A549 (cell line): ENCODE results near the gene ATP5MC3. TPM values are rescaled to one million over a fixed set of nuclear protein-coding genes. Genes with fewer than 3 reads are reported as not detected.

Source experiments
- ATAC-seq, 2 experiments: fragments of 200-7000 bp in 1 of 2; fragments of >200 bp in 1 of 2; cut with Nextera tagmentation in 1 of 2; cut with Tn5 transposase in 1 of 2; 3 replicates each; pipeline versions ENCODE4 v1.8.0 to v1.9.1; 2018 to 2020; ENCODE audit warnings: mild to moderate bottlenecking in 1 of 2, moderate library complexity in 1 of 2
- CTCF ChIA-PET: fragments of 300-600 bp; sonication (Branson Sonifier 250); formaldehyde crosslinking; extraction: SDS; loops from one replicate; lab custom pipeline; 2021; ENCODE audit warnings: antibody characterized with exemption, inconsistent platforms; lab: Yijun Ruan, JAX
- POLR2A ChIA-PET: fragments of 350-600 bp; formaldehyde crosslinking; extraction: SDS; loops from one replicate; lab custom pipeline; 2021; ENCODE audit warnings: antibody characterized with exemption, inconsistent platforms; lab: Yijun Ruan, JAX
- DNase-seq, 2 experiments: peaks; one replicate each; pipeline versions ENCODE4 v3.0.0 to v3.0.0-alpha.2; 2011 to 2016; ENCODE audit warnings: low read depth in 1 of 2, low spot score in 1 of 2
- FAIRE-seq: peaks from 2 replicates; lab custom pipeline; 2011; peaks lifted over from hg19 to GRCh38; lab: Jason Lieb, UNC
- H3K27ac ChIP-seq, 2 experiments: fragments of >200 bp; sonication (Bioruptor Twin); formaldehyde crosslinking; 3 replicates each; pipeline ENCODE4 v1.5.1; 2016 to 2017
- H3K4me1 ChIP-seq: fragments of >200 bp; sonication (Bioruptor Twin); formaldehyde crosslinking; 3 replicates; pipeline ENCODE4 v1.6.1; 2016
- H3K4me2 ChIP-seq: fragments of >200 bp; sonication (Bioruptor Twin); formaldehyde crosslinking; 3 replicates; pipeline ENCODE4 v1.6.1; 2016
- H3K4me3 ChIP-seq: fragments of >200 bp; sonication (Bioruptor Twin); formaldehyde crosslinking; 3 replicates; pipeline ENCODE4 v1.5.1; 2016
- H3K9me3 ChIP-seq: fragments of >200 bp; sonication (Bioruptor Twin); formaldehyde crosslinking; 3 replicates; pipeline ENCODE4 v1.6.1; 2016
- CBX8 ChIP-seq: fragments of 200-600 bp; sonication (generic); IDR thresholded peaks from 2 replicates; pipeline ENCODE4 v1.6.1; 2016
- CEBPB ChIP-seq, 2 experiments: fragments of >200 bp in 1 of 2; sonication (Bioruptor Twin) in 1 of 2; formaldehyde crosslinking in 1 of 2; IDR thresholded peaks; 2 replicates each; pipeline ENCODE4 v1.6.1; 2012 to 2016
- E2F6 ChIP-seq: IDR thresholded peaks from 2 replicates; pipeline ENCODE4 v1.6.1; 2012; ENCODE audit warnings: low read depth, borderline replicate concordance
- GATA3 ChIP-seq: IDR thresholded peaks from 2 replicates; pipeline ENCODE4 v1.6.1; 2012; ENCODE audit warnings: borderline replicate concordance
- HOXB13 ChIP-seq: fragments of 250-450 bp; sonication (Bioruptor Pico); IDR thresholded peaks from 2 replicates; pipeline ENCODE4 v1.5.0; 2020; ENCODE audit warnings: low read depth, mild to moderate bottlenecking, moderate library complexity
- KDM5A ChIP-seq: fragments of 200-600 bp; sonication (generic); IDR thresholded peaks from 2 replicates; pipeline ENCODE4 v1.6.1; 2016; ENCODE audit warnings: antibody characterized with exemption, mild to moderate bottlenecking
- NR3C1 ChIP-seq: fragments of >200 bp; sonication (Bioruptor Twin); formaldehyde crosslinking; IDR thresholded peaks from 3 replicates; pipeline ENCODE4 v1.6.1; 2017
- POLR2A ChIP-seq: IDR thresholded peaks from 2 replicates; pipeline ENCODE4 v1.6.1; 2012; ENCODE audit warnings: mild to moderate bottlenecking, low read length
- SMC3 ChIP-seq: fragments of >200 bp; sonication (Bioruptor Twin); formaldehyde crosslinking; IDR thresholded peaks from 3 replicates; pipeline ENCODE4 v1.6.1; 2018; ENCODE audit warnings: inconsistent platforms
- SREBF2 ChIP-seq: fragments of 450-650 bp; IDR thresholded peaks from 2 replicates; pipeline ENCODE4 v1.6.1; 2014; ENCODE audit warnings: mild to moderate bottlenecking, moderate library complexity
- TP53 ChIP-seq: fragments of 250-450 bp; sonication (Bioruptor Pico); IDR thresholded peaks from 2 replicates; pipeline ENCODE4 v1.5.0; 2021; ENCODE audit warnings: mild to moderate bottlenecking, moderate library complexity
- ZC3H11A ChIP-seq: fragments of 450-650 bp; IDR thresholded peaks from 2 replicates; pipeline ENCODE4 v1.6.1; 2014; ENCODE audit warnings: antibody characterized with exemption, mild to moderate bottlenecking
- ZSCAN20 ChIP-seq: fragments of 250-450 bp; sonication (Bioruptor Pico); IDR thresholded peaks from 2 replicates; pipeline ENCODE4 v1.8.0; 2022; ENCODE audit warnings: mild to moderate bottlenecking, moderate library complexity
- WGBS: methylation state at CpG from one replicate; pipeline ENCODE4 v1.1.6; 2017; ENCODE audit errors: missing lambda C conversion rate; 5-methylcytosine and 5-hydroxymethylcytosine counted together
- polyA plus RNA-seq, 4 experiments: library from polyadenylated mRNA; depleted of rRNA in 3 of 4; stranded (reverse); fragments of >200 nt; fragmentation: RNase III in 1 of 4; extraction: RNeasy Plus Mini Kit Qiagen cat#74134 plus additional on column Dnase treatment in 1 of 4; gene quantifications; 2 replicates in 3 of 4; 3 replicates in 1 of 4; pipeline ENCODE4 v1.2.3, GENCODE V29; 2011 to 2017
- TF ChIP-seq, protein P1 (sequence below): IDR thresholded peaks from 2 replicates; pipeline ENCODE4 v1.6.1; 2012
- TF ChIP-seq, protein P2 (sequence below): IDR thresholded peaks from 2 replicates; pipeline ENCODE4 v1.6.1; 2012
- TF ChIP-seq, protein P3 (sequence below): fragments of >200 bp; sonication (Bioruptor Twin); formaldehyde crosslinking; IDR thresholded peaks from 2 replicates; pipeline ENCODE4 v1.6.1; 2016
- TF ChIP-seq, protein P4 (sequence below): fragments of 150-350 bp; IDR thresholded peaks from 2 replicates; pipeline ENCODE4 v1.6.1; 2014; ENCODE audit warnings: low read depth, mild to moderate bottlenecking, low read length

ATP5MC3 gene
- polyA plus RNA-seq, 2 of the 4 experiments (the other 2 are of a cell fraction) = 437 to 642 TPM

DNA sequence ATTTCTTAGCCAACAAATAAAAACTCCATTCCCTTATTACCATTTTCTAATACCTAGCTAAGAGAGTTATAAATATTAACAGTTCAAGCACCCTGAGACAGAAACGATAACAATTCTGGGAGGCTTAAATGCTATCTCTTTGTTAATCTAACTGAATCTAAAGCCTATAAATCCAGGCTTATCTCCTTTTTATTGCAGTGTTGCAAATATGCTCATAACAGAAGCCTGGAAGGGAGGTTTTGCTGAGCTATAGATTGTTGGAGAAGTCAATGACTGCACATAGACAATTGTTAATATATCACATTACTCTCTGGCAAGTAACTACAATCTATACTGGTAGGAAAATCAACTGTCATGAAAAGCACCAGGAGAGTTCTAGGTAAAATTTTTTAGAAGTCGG is 43.7 kb downstream of the ATP5MC3 start:
- Histone ChIP-seq H3K27ac (no peak overlapping the region), H3K9me3 (no peaks in the 10 kb centered on the region), H3K4me1 (no peaks in the 10 kb centered on the region), H3K4me2 (no peak overlapping the region), H3K4me3 (no peak overlapping the region)
- CTCF ChIA-PET = interaction anchor here (0.9 to 2.3 kb wide), 5 partner anchors 12 to 107 kb away, joined by 3 to 8 read pairs (median 4); no protein-coding TSS in a partner anchor
- TF ChIP-seq, protein P1, sequence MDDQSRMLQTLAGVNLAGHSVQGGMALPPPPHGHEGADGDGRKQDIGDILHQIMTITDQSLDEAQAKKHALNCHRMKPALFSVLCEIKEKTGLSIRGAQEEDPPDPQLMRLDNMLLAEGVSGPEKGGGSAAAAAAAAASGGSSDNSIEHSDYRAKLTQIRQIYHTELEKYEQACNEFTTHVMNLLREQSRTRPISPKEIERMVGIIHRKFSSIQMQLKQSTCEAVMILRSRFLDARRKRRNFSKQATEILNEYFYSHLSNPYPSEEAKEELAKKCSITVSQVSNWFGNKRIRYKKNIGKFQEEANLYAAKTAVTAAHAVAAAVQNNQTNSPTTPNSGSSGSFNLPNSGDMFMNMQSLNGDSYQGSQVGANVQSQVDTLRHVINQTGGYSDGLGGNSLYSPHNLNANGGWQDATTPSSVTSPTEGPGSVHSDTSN = no peak
- POLR2A ChIA-PET = no interaction called here
- 89% methylated on average over 2 of the region's 2 CpGs for WGBS
- no peak for FAIRE-seq
- DNase-seq = no peak
- no peak for ATAC-seq

DNA sequence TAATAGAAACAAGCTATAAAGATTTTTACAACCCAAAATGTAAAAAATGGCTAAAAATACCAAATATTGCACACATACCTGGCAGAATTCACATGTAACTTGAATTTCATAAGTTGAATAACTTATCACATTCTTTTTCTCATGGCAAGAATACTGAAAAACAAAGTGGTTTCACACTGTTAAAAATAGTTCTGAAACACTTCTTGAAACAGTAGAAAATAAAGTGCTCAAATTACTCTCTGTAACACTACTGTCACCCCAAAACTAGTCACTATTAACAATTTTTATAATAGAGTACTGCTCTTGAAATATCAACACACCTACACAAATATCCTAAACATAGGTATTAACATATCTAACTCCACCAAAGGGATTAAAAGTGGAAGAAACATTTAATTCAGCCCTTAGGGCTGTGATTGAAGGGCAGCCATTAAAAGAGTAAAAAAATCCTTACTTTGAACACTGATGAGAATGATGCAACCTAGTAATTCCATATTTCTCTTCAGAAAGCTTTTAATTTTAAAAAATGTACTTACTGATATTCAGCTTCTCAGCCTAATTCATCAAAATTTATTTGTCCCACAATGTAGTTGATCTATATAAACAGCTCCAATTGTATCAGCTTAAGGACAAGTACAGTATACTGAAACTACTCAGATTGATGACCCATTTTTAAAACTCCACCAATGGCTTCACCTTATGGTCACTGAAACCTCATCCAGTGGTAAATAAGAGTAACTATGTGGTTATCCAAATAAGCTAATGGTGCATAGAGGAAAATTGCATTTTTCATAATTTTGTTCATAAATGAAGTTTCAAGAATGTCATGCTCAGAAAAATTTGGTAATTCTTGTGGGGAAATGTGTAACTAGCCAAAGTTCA is 44.9 kb downstream of the ATP5MC3 start:
- ATAC-seq (no peak), FAIRE-seq (no peak), DNase-seq (no peak)
- Histone ChIP-seq H3K4me2 (no peak overlapping the region), H3K27ac (no peak overlapping the region), H3K4me1 (no peaks in the 10 kb centered on the region), H3K9me3 (no peaks in the 10 kb centered on the region), H3K4me3 (no peak overlapping the region)
- no peak for TF ChIP-seq CBX8
- CTCF ChIA-PET = interaction anchor here (2.3 kb wide), 1 partner anchor 25 kb away, joined by 8 read pairs; no protein-coding TSS in a partner anchor
- POLR2A ChIA-PET = no interaction called here

GRCh38 chr2:175135862-175136261 is 45.6 kb downstream of the ATP5MC3 start:
- WGBS = 89% methylated on average over 2 of the region's 2 CpGs
- FAIRE-seq (no peak), ATAC-seq (no peak), DNase-seq (no peak)
- H3K4me2 ChIP-seq = no peak overlapping the region
- ChIA-PET POLR2A (no interaction called here), CTCF (interaction anchor here (0.7 to 2.3 kb wide), 2 partner anchors 25 to 33 kb away, joined by 3 to 8 read pairs; no protein-coding TSS in a partner anchor)
- no peaks in the 10 kb centered on the region for H3K4me1 ChIP-seq
- no peak for TF ChIP-seq KDM5A
- TF ChIP-seq, protein P2, sequence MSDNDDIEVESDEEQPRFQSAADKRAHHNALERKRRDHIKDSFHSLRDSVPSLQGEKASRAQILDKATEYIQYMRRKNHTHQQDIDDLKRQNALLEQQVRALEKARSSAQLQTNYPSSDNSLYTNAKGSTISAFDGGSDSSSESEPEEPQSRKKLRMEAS = no peak
- TF ChIP-seq ZSCAN20 (CRISPR knock-in tag) = no peak
- no peak for TF ChIP-seq E2F6
- no peak overlapping the region for H3K4me3 ChIP-seq
- no peak overlapping the region for H3K27ac ChIP-seq
- H3K9me3 ChIP-seq = no peaks in the 10 kb centered on the region

- Histone ChIP-seq H3K4me2 (no peak overlapping the region), H3K9me3 (no peaks in the 10 kb centered on the region), H3K27ac (no peak overlapping the region), H3K4me3 (no peak overlapping the region), H3K4me1 (no peaks in the 10 kb centered on the region)
- FAIRE-seq (no peak), ATAC-seq (no peak), DNase-seq (no peak)
- TF ChIP-seq HOXB13 (CRISPR knock-in tag) = no peak
- no peak for TF ChIP-seq CEBPB (IDR thresholded peaks at IDR 0.05)
- TF ChIP-seq GATA3 = no peak
- no peak for TF ChIP-seq SMC3
- TF ChIP-seq ZC3H11A = no peak
- no peak for TF ChIP-seq SREBF2
- TF ChIP-seq, protein P1 = no peak
- TF ChIP-seq TP53 (CRISPR knock-in tag) = no peak
- TF ChIP-seq NR3C1 = no peak
- TF ChIP-seq POLR2A = no peak
- TF ChIP-seq, protein P3, sequence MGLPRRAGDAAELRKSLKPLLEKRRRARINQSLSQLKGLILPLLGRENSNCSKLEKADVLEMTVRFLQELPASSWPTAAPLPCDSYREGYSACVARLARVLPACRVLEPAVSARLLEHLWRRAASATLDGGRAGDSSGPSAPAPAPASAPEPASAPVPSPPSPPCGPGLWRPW = no peak
- TF ChIP-seq, protein P4, sequence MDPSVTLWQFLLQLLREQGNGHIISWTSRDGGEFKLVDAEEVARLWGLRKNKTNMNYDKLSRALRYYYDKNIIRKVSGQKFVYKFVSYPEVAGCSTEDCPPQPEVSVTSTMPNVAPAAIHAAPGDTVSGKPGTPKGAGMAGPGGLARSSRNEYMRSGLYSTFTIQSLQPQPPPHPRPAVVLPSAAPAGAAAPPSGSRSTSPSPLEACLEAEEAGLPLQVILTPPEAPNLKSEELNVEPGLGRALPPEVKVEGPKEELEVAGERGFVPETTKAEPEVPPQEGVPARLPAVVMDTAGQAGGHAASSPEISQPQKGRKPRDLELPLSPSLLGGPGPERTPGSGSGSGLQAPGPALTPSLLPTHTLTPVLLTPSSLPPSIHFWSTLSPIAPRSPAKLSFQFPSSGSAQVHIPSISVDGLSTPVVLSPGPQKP = no peak
- WGBS = 90% methylated on average over 3 of the region's 3 CpGs
- ChIA-PET CTCF (interaction anchor here (0.7 kb wide), 1 partner anchor 34 kb away, joined by 3 read pairs; no protein-coding TSS in a partner anchor), POLR2A (no interaction called here)
These were observed 46.3 kb downstream of the ATP5MC3 start for GRCh38 chr2:175135177-175135576.
